Islet of Langerhans (tissue), 1 donor: Measurements from ENCODE around the gene MAB21L3.
"Not testable (repeated sequence)": the region's sequence is repeated elsewhere in the genome, so short reads cannot be mapped to it uniquely, and the experiment has no call there.

ENCODE experiments used
- FAIRE-seq: peaks from one replicate; lab custom pipeline; 2011; peaks lifted over from hg19 to GRCh38; lab: Jason Lieb, UNC

The MAB21L3 gene

DNA sequence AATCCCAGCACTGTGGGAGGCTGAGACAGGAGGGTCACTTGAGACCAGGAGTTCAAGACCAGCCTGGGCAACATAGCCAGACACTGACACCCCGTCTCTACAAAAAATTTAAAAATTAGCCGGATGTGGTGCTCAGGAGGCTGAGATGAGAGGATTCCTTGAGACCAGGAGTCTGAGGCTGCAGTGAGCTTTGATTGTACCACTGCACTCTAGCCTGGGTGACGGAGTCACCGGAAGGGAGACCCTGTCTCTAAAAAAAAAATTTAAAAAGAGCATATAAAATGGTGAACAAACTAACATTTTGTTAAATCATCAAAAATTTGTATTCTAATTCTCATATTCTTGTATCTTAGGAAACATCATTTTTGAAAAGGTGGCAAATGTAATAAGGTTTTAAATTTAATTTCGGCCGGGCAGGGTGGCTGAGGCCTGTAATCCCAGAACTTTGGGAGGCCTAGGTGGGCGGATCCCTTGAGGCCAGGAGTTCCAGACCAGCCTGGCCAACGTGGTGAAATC lies 27.1 kb downstream of the MAB21L3 start:
- FAIRE-seq, result no peak

DNA sequence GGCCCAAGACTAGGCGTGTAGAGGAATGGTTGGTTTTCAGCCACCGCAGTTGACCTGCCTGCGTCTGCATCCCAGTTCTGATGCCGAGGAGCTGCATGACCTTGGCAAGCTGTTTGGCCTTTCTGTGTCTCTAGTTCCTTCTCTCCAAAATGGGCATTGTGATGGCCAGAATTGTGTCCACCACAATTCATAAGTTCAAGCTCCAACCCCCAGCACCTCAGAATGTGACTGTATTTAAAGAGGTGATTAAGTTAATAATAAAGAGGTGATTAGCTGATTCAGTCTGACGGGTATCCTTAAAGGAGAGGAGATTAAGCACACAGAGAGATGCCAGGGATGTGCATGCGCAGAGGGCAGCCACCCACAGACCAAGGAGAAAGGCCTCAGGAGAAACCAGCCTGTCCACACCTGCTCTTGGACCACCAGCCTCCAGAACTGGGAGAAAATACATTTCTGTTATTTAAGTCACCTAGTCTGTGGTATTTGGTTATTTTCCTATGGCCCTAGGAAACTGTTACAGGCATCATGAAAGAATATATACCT lies 28.5 kb downstream of the MAB21L3 start:
- FAIRE-seq, result no peak

DNA sequence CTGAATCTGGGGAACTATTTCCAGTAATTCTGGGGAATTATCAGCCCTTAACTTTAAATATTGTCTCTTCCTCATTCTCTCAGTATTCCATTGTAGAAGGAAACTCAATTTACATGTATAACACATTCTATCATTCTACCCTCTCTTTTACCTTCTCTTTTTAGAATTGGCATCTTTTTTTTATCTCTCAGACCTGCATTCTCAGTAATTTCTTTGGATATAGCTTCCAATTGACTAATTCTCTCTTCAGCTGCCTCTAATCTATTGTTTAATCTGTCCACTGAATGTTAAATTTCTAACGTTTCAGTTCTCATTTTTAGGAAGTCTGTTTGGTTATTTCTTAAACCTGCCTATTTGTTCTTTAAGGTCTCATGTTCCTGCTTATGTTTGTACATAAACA lies 33.0 kb downstream of the MAB21L3 start:
- FAIRE-seq, result no peak

DNA sequence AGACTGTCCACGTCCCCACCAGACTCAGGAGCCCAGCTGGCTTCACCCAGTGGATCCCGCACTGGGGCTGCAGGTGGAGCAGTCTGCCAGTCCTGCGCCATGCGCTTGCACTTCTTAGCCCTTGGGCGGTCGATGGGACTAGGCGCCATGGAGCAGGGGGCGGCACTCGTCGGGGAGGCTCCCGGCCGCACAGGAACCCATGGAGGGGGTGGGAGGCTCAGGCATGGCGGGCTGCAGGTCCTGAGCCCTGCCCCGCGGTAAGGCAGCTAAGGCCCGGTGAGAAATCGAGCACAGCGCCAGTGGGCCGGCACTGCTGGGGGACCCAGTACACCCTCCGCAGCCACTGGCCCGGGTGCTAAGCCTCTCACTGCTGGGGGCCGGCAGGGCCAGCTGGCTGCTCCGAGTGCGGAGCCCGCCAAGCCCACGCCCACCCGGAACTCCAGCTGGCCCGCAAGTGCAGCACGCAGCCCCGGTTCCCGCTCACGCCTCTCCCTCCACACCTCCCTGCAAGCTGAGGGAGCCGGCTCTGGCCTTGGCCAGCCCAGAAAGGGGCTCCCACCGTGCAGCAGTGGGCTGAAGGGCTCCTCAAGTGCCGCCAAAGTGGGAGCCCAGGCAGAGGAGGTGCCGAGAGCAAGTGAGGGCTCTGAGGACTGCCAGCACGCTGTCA lies 35.4 kb downstream of the MAB21L3 start:
- not testable (repeated sequence) for FAIRE-seq

DNA sequence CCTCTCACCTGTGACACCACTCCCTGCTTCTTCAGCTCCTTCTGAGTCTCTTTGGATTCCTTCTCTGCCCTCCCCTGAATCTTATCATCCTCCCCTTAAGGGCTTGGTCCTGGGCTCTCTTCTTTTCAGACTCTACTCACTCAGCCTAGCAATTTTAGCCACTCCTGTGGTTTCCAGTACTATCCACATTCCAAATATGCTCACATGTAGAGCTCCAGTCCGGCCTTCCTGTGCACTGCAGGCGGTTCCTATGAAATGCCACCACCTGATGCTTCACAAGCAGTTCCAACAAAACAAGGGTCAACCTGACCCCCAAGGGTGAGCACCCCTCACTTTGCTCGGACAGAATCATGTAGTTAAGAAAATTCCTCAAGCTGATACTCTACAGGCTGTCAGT lies 35.9 kb downstream of the MAB21L3 start:
- no peak for FAIRE-seq

- FAIRE-seq, result no peak
Observed at GRCh38 chr1:116147972-116148371, 36.8 kb downstream of the MAB21L3 start.

- no peak for FAIRE-seq
Observed at GRCh38 chr1:116148967-116149366, 37.8 kb downstream of the MAB21L3 start.

GRCh38 chr1:116150368-116150767 lies 39.2 kb downstream of the MAB21L3 start:
- FAIRE-seq, result no peak

GRCh38 chr1:116151739-116152576 lies 40.8 kb downstream of the MAB21L3 start:
- no peak for FAIRE-seq

GRCh38 chr1:116152577-116152943 lies 41.4 kb downstream of the MAB21L3 start:
- FAIRE-seq, result no peak

DNA sequence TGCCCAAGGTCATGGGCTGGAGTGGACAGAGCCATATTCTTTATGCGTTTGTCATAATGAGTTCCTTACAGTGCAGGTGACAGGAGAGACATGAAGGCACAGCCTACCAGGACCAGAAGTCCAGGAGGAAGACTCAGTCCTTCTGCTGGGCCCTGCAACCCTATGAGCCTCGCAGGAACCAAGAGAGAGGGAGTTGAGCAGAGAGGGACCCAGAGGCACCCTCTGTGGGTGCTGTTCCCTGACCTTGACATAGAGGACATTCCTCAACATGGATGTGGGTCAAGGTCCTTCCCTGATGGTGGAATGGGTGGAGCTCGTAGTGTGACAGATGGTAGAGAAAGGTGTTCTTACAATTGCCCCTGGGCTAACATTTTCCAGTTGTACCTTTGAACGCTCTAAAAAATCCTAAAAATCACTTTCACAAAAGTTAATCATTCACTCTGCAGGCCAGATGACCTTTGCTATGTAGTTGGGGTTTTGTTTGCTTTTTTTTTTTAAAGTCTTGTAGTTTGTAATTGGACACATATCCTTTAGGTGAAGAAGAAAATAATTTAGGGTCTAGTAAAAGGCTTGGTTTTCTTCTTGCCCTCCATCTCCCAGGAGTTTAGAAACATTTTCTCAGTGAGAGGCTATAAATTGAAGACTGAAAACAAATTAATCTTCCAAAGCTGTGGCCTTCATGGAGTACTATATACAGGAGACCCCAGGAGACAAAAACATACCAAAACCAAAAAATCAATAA lies 41.9 kb downstream of the MAB21L3 start:
- FAIRE-seq, result no peak

DNA sequence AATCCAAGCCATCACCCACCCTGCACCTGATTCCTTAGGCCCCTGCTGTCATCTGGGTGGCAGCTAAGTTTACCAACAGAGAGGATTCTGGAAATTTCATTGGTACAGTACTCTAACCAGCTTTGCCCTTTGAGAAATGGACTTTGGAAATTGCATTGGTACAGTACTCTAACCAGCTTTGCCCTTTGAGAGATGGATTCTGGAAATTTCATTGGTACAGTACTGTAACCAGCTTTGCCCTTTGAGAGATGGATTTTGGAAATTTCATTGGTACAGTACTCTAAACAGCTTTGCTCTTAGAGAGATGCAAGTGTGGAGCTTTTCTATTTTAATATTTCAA lies 42.5 kb downstream of the MAB21L3 start:
- no peak for FAIRE-seq

DNA sequence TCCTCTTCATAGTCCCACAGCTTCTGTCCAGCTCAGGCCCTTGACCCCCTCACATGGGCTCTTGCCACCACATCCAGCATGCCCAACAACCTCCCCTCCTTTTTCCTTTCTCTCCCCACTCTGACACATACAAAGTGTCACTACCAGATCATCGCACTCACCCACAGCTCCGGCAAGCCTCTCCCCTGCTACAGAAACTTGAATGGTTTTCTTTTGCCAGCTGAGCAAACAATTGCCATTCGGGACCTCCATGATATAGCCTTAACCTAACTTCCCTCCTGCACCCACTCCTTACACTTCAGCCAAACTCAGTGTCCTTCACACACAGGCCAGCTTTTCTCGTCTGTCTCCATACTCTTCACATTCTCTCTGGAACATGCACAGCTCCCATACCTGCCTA lies 43.3 kb downstream of the MAB21L3 start:
- FAIRE-seq, result no peak

DNA sequence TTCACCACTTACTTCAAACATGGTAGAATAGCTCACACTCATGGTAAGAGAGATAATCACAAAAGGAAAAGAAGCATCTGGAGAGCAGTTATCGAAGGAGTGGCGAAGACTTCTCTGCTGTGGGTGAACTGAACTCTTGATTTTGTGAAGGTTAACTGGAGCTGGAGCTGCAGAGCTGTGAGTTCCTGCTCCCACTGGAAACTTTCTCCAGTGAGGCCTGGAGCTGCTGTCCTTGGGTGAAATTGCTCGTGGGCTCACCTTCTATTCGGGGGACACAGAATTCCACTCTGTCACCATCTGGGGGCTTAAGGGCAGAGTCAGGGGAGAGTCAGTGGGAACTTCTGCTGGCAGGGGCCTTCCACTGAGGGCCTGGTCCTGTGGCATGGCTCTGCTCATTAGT lies 45.9 kb downstream of the MAB21L3 start:
- no peak for FAIRE-seq

- no peak for FAIRE-seq
Observed at GRCh38 chr1:116159177-116159576, 48.0 kb downstream of the MAB21L3 start.

- FAIRE-seq, result no peak
Observed at GRCh38 chr1:116159611-116160010, 48.4 kb downstream of the MAB21L3 start.

GRCh38 chr1:116161390-116161789 lies 50.2 kb downstream of the MAB21L3 start:
- FAIRE-seq, result no peak

- no peak for FAIRE-seq
Observed at GRCh38 chr1:116161877-116162390, 50.7 kb downstream of the MAB21L3 start.

DNA sequence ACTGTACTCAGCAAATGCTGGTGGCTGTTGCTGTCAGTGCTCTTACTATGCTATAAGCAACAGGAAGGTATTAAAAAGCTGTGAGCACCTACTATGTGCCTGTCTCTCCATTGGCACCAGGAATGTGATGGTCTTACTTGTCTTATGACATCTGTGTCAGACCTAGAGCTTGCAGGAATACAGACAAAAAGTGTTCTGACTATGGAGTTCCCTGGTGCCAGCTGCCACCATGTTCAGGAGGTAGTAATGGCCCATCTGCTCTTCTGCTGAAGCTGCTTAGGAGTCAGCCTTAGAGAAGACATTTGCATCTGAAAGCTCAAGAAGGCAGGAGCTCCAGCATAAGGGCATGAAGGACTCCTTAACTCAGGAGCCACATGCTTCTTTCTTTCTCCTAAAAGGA lies 52.3 kb downstream of the MAB21L3 start:
- no peak for FAIRE-seq

DNA sequence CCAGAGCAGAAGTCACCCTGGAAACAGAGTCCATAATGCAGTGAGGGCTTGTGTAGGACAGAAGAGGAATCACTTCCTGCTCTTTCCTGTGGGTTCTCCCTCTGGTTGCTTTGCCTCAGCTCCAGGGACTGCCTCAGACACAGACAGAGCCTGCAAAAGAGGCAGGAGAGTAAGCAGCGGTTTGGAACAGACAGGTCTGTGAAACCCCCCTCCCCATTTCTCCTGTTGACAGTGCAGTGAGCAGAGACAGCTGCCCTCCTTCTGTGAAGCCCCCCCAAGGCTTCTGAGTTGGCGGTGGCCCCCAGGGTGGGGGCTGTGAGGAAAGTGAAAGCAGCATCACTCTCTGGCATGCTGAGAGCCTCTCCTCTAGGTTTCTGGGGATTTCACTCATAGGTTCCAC lies 53.0 kb downstream of the MAB21L3 start:
- FAIRE-seq, result no peak

GRCh38 chr1:116164604-116165368 lies 53.6 kb downstream of the MAB21L3 start:
- no peak for FAIRE-seq

- no peak for FAIRE-seq
Observed at GRCh38 chr1:116165572-116165971, 54.4 kb downstream of the MAB21L3 start.
